ENCODE results near the gene IQCN.

Gene IQCN

GRCh38 chr19:18289471-18290301 lies 15.4 kb upstream of the IQCN start:
- H4K20me1 ChIP-seq (ENCODE audit: control insufficient read depth, insufficient read depth, low read depth, low read length), result no peaks in the 10 kb centered on the region
- H3K4me2 ChIP-seq (ENCODE audit: low read length), result 0 out of 2 replicates have a peak overlapping the region, but pooled peaks have one; percentile 1
- no peaks in the 10 kb centered on the region for H3K27me3 ChIP-seq (ENCODE audit: control insufficient read depth, low read length)
- H3K79me2 ChIP-seq (ENCODE audit: control insufficient read depth, low read length), result no peaks in the 10 kb centered on the region
- H3F3A ChIP-seq (ENCODE audit: control insufficient read depth, insufficient read depth), result peaks cover 27% of the 10 kb centered on the region
- no peaks in the 10 kb centered on the region for H3K36me3 ChIP-seq (ENCODE audit: control insufficient read depth, low read length)
- H3K4me3 ChIP-seq (ENCODE audit: low read length), result no peak overlapping the region
- peaks cover 59% of the 10 kb centered on the region for H3K4me1 ChIP-seq (ENCODE audit: control insufficient read depth, low read length)
- TF ChIP-seq CTCF (IDR thresholded peaks at IDR 0.05; ENCODE audit: low read depth, low read length, poor library complexity, severe bottlenecking) (no peak), EZH2phosphoT487 (IDR thresholded peaks at IDR 0.05; ENCODE audit: borderline replicate concordance, low read length) (no peak)
- no peaks in the 10 kb centered on the region for H3K9me3 ChIP-seq (ENCODE audit: control insufficient read depth, insufficient read depth, low read length)
- no peak overlapping the region for H3K27ac ChIP-seq (ENCODE audit: low read depth, low read length)
- no peaks in the 10 kb centered on the region for H3K9me2 ChIP-seq (replicated peaks; ENCODE audit: control insufficient read depth, low read length)

- Histone ChIP-seq H3K36me3 (ENCODE audit: control insufficient read depth, low read length) (no peaks in the 10 kb centered on the region), H3K9me3 (ENCODE audit: control insufficient read depth, insufficient read depth, low read length) (no peaks in the 10 kb centered on the region), H3K27ac (ENCODE audit: low read depth, low read length) (no peak overlapping the region), H3K27me3 (ENCODE audit: control insufficient read depth, low read length) (no peaks in the 10 kb centered on the region), H3F3A (ENCODE audit: control insufficient read depth, insufficient read depth) (peaks cover 27% of the 10 kb centered on the region), H3K79me2 (ENCODE audit: control insufficient read depth, low read length) (no peaks in the 10 kb centered on the region), H3K4me2 (ENCODE audit: low read length) (no peak overlapping the region), H4K20me1 (ENCODE audit: control insufficient read depth, insufficient read depth, low read depth, low read length) (no peaks in the 10 kb centered on the region), H3K4me3 (ENCODE audit: low read length) (no peak overlapping the region), H3K9me2 (replicated peaks; ENCODE audit: control insufficient read depth, low read length) (no peaks in the 10 kb centered on the region), H3K4me1 (ENCODE audit: control insufficient read depth, low read length) (peaks cover 47% of the 10 kb centered on the region)
- TF ChIP-seq CTCF (IDR thresholded peaks at IDR 0.05; ENCODE audit: low read depth, low read length, poor library complexity, severe bottlenecking) (no peak), EZH2phosphoT487 (IDR thresholded peaks at IDR 0.05; ENCODE audit: borderline replicate concordance, low read length) (no peak)
Measured at GRCh38 chr19:18287836-18288772, 13.9 kb upstream of the IQCN start.

- Histone ChIP-seq H3K27me3 (ENCODE audit: control insufficient read depth, low read length) (no peaks in the 10 kb centered on the region), H3K4me3 (ENCODE audit: low read length) (no peak overlapping the region), H3K79me2 (ENCODE audit: control insufficient read depth, low read length) (no peaks in the 10 kb centered on the region), H3K9me2 (replicated peaks; ENCODE audit: control insufficient read depth, low read length) (no peaks in the 10 kb centered on the region), H3K36me3 (ENCODE audit: control insufficient read depth, low read length) (no peaks in the 10 kb centered on the region), H4K20me1 (ENCODE audit: control insufficient read depth, insufficient read depth, low read depth, low read length) (no peaks in the 10 kb centered on the region), H3F3A (ENCODE audit: control insufficient read depth, insufficient read depth) (peaks cover 24% of the 10 kb centered on the region), H3K4me1 (ENCODE audit: control insufficient read depth, low read length) (peaks cover 47% of the 10 kb centered on the region), H3K9me3 (ENCODE audit: control insufficient read depth, insufficient read depth, low read length) (no peaks in the 10 kb centered on the region), H3K27ac (ENCODE audit: low read depth, low read length) (no peak overlapping the region), H3K4me2 (ENCODE audit: low read length) (no peak overlapping the region)
- no peak for TF ChIP-seq CTCF (IDR thresholded peaks at IDR 0.05; ENCODE audit: low read depth, low read length, poor library complexity, severe bottlenecking)
Measured at GRCh38 chr19:18286973-18287635, 12.9 kb upstream of the IQCN start.
